Lower leg skin (tissue), 4 donors: Measurements from ENCODE around the gene TTLL5. TPM values are rescaled to one million over a fixed set of nuclear protein-coding genes. Genes with fewer than 3 reads are reported as not detected.

Experiments used
- DNase-seq, 2 donors: peaks; one replicate each; pipeline ENCODE4 v3.0.0-alpha.2; 2019; ENCODE audit warnings: low spot score in 2 of 2
- H3K4me3 ChIP-seq: fragments of 200-600 bp; sonication (generic); 2 replicates; pipeline ENCODE4 v1.5.1; 2017; ENCODE audit warnings: mild to moderate bottlenecking, low read depth; ENCODE audit not compliant: poor library complexity, severe bottlenecking
- CTCF ChIP-seq, 3 donors: fragments of 450-650 bp; IDR thresholded peaks; one replicate each; pipeline ENCODE4 v1.5.1; 2016; ENCODE audit warnings: antibody characterized with exemption in 3 of 3, mild to moderate bottlenecking in 3 of 3, moderate library complexity in 2 of 3
- POLR2A ChIP-seq, 2 donors: fragments of 450-650 bp; IDR thresholded peaks; one replicate each; pipeline ENCODE4 v1.6.1; 2016 to 2017; ENCODE audit warnings: antibody characterized with exemption in 2 of 2, mild to moderate bottlenecking in 1 of 2, moderate library complexity in 1 of 2
- WGBS, 2 donors: methylation state at CpG; one replicate each; pipeline ENCODE4 v1.1.5; 2018; 5-methylcytosine and 5-hydroxymethylcytosine counted together
- intact Hi-C: fragments of 100-400 bp; cut with DNase I; formaldehyde crosslinking; loops from one replicate; pipeline ENCODE4 v1.15.0; 2023; ENCODE audit warnings: low total_unique reads
- total RNA-seq, 4 donors: library from RNA; depleted of rRNA; stranded (reverse); fragments of >200 nt; gene quantifications; one replicate each; pipeline ENCODE4 v1.1.0, GENCODE V29; 2016

The TTLL5 gene
- total RNA-seq, 4 donors from 2014 or later: 16.5 to 31.1 (median 18.4) TPM

GRCh38 chr14:75985618-75986438 is 324.8 kb downstream of the TTLL5 start, which contains the start of gene IFT43:
TSS of gene IFT43 (plus strand) at chr14:75985763. CDS start at chr14:75985787, 24 bp downstream.
- 1% methylated on average over 34 to 43 of the region's 52 CpGs for WGBS, 2 donors
- peak within 1 kb of the TSS; percentile 53 for H3K4me3 ChIP-seq
- TF ChIP-seq CTCF (IDR thresholded peaks at IDR 0.05) (no peak), POLR2A (IDR thresholded peaks at IDR 0.05) (no peak)
- peak; percentile 93 to 99 for DNase-seq
- intact Hi-C loops: no loop called here

GRCh38 chr14:75986439-75986765 is 325.4 kb downstream of the TTLL5 start:
- no peak for DNase-seq
- intact Hi-C loops: no loop called here
- 18 to 20% methylated on average over 6 of the region's 6 CpGs for WGBS, 2 donors

GRCh38 chr14:75987201-75987970 is 326.3 kb downstream of the TTLL5 start:
- no peak overlapping the region for H3K4me3 ChIP-seq
- intact Hi-C loops: no loop called here
- 52 to 59% methylated on average over 3 of the region's 3 CpGs for WGBS, 2 donors
- no peak for DNase-seq
- TF ChIP-seq CTCF (IDR thresholded peaks at IDR 0.05) (no peak), POLR2A (IDR thresholded peaks at IDR 0.05) (no peak)

More at GRCh38 chr14:75986439-75986765, 325.4 kb downstream of the TTLL5 start:
- peak overlapping the region; percentile 53 for H3K4me3 ChIP-seq
- TF ChIP-seq CTCF (IDR thresholded peaks at IDR 0.05) (no peak), POLR2A (IDR thresholded peaks at IDR 0.05) (no peak)

GRCh38 chr14:75989134-75989533 is 328.1 kb downstream of the TTLL5 start:
- WGBS, 2 donors: 67 to 68% methylated on average over 6 of the region's 6 CpGs
- no peak overlapping the region for H3K4me3 ChIP-seq
- peak in 1 of 2 donors; percentile 22 for DNase-seq
- intact Hi-C loops: no loop called here
- TF ChIP-seq CTCF (IDR thresholded peaks at IDR 0.05) (no peak), POLR2A (IDR thresholded peaks at IDR 0.05) (no peak)

GRCh38 chr14:75990297-75990696 is 329.3 kb downstream of the TTLL5 start:
- TF ChIP-seq CTCF (IDR thresholded peaks at IDR 0.05): no peak
- TF ChIP-seq POLR2A (IDR thresholded peaks at IDR 0.05): no peak
- no peak overlapping the region for H3K4me3 ChIP-seq
- no peak for DNase-seq
- intact Hi-C loops: no loop called here
- 95 to 97% methylated on average over 4 of the region's 4 CpGs for WGBS, 2 donors
